Progenitor cell of endocrine pancreas (in vitro differentiated cells): ENCODE results near the gene ABCC11. TPM values are rescaled to one million over a fixed set of nuclear protein-coding genes. Genes with fewer than 3 reads are reported as not detected.
A peak's percentile ranks its signal among the peaks of the same experiment; 100 is the strongest.
"Not testable (repeated sequence)": the region's sequence is repeated elsewhere in the genome, so short reads cannot be mapped to it uniquely, and the experiment has no call there.

ENCODE experiments used
- DNase-seq: peaks from one replicate; pipeline ENCODE4 v3.0.0; 2021; ENCODE audit warnings: low spot score; ENCODE audit not compliant: unreplicated experiment
- H3K27ac Mint-ChIP-seq: 2 replicates; pipeline ENCODE4 v1.8.0; 2021; ENCODE audit warnings: mild to moderate bottlenecking, moderate library complexity, mixed read lengths
- H3K27me3 Mint-ChIP-seq: 2 replicates; pipeline ENCODE4 v1.8.0; 2021; ENCODE audit warnings: mixed read lengths
- H3K36me3 Mint-ChIP-seq: 2 replicates; pipeline ENCODE4 v1.8.0; 2022; ENCODE audit warnings: mixed read lengths; ENCODE audit not compliant: insufficient read depth
- H3K4me1 Mint-ChIP-seq: 2 replicates; pipeline ENCODE4 v1.8.0; 2021; ENCODE audit warnings: low read depth, mixed read lengths
- H3K4me3 Mint-ChIP-seq: 2 replicates; pipeline ENCODE4 v1.8.0; 2021; ENCODE audit warnings: low read depth, mild to moderate bottlenecking, moderate library complexity, mixed read lengths
- H3K9me3 Mint-ChIP-seq: 2 replicates; pipeline ENCODE4 v1.8.0; 2021; ENCODE audit warnings: low read depth, mixed read lengths
- total RNA-seq: library from RNA; stranded (reverse); gene quantifications from 2 replicates; pipeline ENCODE4 v1.2.1, GENCODE V29; 2021
- TF ChIP-seq, protein P1 (sequence below): fragments of 200-600 bp; sonication (generic); IDR thresholded peaks from one replicate; pipeline ENCODE4 v1.5.0; 2021; ENCODE audit warnings: antibody characterized with exemption, mild to moderate bottlenecking; ENCODE audit not compliant: unreplicated experiment

Gene ABCC11
- total RNA-seq, 1 donor from 2014 or later = 1.5 TPM

DNA sequence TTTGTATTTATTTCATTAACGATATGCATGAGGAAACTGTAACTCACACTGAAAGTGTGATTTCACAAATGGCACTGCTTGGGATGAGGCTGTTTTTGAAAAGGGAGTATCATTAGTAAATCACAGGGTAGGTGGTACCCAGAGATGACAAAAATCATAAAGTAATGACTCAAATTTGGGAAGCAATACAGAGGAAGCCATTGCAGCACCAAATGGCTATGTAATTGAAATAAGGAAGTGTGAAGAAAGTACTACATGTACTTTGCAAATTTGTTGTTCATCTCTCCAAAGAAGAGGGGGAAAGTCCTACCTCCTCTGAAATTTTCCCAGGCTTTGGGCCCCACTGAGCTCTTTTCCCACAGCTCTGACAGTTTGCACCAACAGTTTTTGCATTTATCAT is 79.3 kb downstream of the ABCC11 start:
- Mint-ChIP-seq H3K4me1 (peaks cover 6% of the 10 kb centered on the region), H3K27ac (no peak overlapping the region), H3K4me3 (no peak overlapping the region), H3K36me3 (no peaks in the 10 kb centered on the region), H3K27me3 (no peaks in the 10 kb centered on the region), H3K9me3 (no peaks in the 10 kb centered on the region)
- TF ChIP-seq, protein P1, sequence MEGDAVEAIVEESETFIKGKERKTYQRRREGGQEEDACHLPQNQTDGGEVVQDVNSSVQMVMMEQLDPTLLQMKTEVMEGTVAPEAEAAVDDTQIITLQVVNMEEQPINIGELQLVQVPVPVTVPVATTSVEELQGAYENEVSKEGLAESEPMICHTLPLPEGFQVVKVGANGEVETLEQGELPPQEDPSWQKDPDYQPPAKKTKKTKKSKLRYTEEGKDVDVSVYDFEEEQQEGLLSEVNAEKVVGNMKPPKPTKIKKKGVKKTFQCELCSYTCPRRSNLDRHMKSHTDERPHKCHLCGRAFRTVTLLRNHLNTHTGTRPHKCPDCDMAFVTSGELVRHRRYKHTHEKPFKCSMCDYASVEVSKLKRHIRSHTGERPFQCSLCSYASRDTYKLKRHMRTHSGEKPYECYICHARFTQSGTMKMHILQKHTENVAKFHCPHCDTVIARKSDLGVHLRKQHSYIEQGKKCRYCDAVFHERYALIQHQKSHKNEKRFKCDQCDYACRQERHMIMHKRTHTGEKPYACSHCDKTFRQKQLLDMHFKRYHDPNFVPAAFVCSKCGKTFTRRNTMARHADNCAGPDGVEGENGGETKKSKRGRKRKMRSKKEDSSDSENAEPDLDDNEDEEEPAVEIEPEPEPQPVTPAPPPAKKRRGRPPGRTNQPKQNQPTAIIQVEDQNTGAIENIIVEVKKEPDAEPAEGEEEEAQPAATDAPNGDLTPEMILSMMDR = no peak
- no peak for DNase-seq

DNA sequence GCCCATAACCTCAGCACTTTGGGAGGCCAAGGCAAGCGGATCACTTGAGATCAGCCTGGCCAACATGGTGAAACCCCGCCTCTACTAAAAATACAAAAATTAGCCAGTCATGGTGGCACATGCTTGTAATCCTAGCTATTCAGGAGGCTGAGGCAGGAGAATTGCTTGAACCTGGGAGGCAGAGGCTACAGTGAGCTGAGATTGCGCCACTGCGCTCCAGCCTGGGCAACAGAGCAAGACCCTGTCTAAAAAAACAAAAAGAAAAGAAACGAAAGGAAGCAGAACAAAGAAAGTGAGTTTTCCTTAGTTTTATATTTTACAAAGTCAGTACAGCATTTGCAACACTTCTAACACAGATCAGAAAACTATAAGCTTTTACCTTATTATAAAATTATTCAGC is 80.7 kb downstream of the ABCC11 start:
- H3K4me3 Mint-ChIP-seq, H3K4me1 Mint-ChIP-seq, H3K27ac Mint-ChIP-seq, H3K36me3 Mint-ChIP-seq, H3K9me3 Mint-ChIP-seq, DNase-seq, H3K27me3 Mint-ChIP-seq: not testable (repeated sequence)

DNA sequence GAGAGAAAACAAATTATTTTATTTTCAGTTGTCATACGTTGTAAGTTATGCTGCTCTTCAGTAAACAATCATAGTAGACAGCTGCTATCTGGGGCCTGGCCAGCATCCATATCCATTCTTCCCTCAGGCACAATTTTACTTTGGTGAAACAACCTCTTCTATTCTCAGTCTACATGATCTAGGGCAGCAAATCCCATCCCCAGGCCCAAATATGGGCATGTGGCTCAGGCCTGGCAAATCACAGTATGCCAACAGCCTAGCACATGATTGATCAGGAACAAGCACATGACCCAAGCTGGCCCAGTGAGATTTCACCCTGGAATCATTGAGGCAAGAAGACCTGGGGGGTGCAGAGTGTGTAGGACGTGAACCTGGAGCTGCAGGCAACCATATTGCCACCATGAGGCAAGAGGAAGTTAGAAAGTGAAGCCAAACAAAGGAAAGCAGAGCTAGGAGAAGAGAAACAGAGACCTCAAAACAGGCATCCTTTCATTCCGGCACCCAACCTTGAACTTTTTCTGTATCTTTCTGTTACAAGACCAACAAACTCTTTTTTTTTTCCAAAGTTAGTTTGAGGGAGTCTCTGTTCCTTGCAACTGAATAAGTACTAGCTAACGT is 81.3 kb downstream of the ABCC11 start:
- Mint-ChIP-seq H3K27me3 (no peaks in the 10 kb centered on the region), H3K36me3 (no peaks in the 10 kb centered on the region), H3K9me3 (no peaks in the 10 kb centered on the region), H3K27ac (peak overlapping the region; percentile 77), H3K4me1 (peaks cover 6% of the 10 kb centered on the region), H3K4me3 (no peak overlapping the region)
- no peak for DNase-seq
- TF ChIP-seq, protein P1 = no peak

DNA sequence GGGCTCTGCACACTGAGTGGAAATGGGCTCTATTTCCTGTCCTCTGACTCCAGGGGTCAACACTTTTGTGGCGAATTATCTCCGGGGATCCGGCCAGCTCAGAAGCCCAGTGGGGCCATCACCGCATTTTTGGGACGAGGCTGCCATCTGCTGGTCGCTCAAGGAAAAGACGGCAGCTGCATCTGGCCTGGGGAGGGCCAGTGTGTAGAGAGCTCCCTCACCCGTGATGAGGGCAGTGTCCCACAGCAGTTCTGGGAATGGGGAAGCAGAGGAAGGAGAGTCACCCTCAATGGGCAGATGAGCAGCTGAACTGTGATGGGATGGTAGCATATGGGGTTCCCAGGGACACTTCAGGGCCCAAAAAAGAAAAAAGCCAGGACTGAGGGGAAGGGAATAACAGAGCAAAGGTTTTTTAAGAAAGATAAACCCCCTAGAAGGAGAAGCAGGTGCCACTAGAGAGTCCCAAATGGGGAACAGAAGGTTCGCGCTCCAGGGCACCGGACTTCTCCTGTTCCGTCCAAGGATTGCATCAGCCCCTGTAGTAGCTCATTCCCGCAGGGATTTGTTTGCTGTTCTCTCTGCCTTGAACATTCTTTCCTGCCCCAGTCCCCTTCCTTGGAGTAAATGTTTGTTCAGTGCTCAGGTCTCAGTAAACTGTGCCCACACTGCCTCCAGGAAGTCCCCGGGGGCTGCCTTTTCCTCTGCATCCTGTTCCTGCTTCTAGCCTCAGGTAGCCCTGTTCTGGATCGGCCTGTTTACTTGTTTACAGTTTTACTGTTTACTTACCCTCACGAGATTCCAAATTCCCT is 82.2 kb downstream of the ABCC11 start:
- DNase-seq = peak; percentile 72
- H3K4me1 Mint-ChIP-seq = peaks cover 6% of the 10 kb centered on the region
- no peak overlapping the region for H3K4me3 Mint-ChIP-seq
- H3K36me3 Mint-ChIP-seq = no peaks in the 10 kb centered on the region
- TF ChIP-seq, protein P1 = peak; percentile 93
- H3K9me3 Mint-ChIP-seq = no peaks in the 10 kb centered on the region
- peak overlapping the region; percentile 77 for H3K27ac Mint-ChIP-seq
- no peaks in the 10 kb centered on the region for H3K27me3 Mint-ChIP-seq

DNA sequence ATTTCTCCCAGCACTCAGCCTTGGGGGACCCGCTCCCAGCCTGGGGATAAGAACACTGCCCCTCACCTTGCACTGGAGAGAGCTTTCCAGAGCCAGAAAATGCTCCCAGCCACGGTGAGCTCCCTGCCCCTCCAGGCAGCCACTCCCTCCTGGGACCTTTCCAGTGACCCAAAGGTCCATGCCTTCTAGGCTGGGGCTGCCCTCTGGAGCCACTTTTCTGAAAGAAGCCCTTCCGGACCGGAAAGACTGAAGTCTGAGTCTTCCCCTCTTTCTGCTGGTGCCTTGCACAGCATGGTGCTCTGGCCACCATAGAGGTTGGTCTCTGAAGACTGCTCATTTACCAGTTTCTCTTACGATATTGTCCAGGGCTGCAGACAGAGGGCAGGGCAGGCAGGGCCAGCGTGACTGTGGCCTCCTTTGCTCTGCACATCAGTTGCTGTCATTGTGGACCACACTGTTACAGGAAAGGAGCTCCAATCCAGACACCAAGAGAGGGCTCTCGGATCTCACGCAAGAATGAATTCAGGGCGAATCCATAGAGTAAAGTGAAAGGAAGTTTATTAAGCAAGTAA is 84.4 kb downstream of the ABCC11 start:
- no peak overlapping the region for H3K27ac Mint-ChIP-seq
- TF ChIP-seq, protein P1 = no peak
- no peak overlapping the region for H3K4me3 Mint-ChIP-seq
- peaks cover 6% of the 10 kb centered on the region for H3K4me1 Mint-ChIP-seq
- DNase-seq = no peak
- H3K9me3 Mint-ChIP-seq = no peaks in the 10 kb centered on the region
- no peaks in the 10 kb centered on the region for H3K27me3 Mint-ChIP-seq
- H3K36me3 Mint-ChIP-seq = no peaks in the 10 kb centered on the region
